Measurements from ENCODE around the gene CDH1. TPM values are rescaled to one million over a fixed set of nuclear protein-coding genes. Genes with fewer than 3 reads are reported as not detected.

Gene CDH1
- polyA plus RNA-seq, 1 of the 3 experiments (the other 2 are of a cell fraction) = not detected

DNA sequence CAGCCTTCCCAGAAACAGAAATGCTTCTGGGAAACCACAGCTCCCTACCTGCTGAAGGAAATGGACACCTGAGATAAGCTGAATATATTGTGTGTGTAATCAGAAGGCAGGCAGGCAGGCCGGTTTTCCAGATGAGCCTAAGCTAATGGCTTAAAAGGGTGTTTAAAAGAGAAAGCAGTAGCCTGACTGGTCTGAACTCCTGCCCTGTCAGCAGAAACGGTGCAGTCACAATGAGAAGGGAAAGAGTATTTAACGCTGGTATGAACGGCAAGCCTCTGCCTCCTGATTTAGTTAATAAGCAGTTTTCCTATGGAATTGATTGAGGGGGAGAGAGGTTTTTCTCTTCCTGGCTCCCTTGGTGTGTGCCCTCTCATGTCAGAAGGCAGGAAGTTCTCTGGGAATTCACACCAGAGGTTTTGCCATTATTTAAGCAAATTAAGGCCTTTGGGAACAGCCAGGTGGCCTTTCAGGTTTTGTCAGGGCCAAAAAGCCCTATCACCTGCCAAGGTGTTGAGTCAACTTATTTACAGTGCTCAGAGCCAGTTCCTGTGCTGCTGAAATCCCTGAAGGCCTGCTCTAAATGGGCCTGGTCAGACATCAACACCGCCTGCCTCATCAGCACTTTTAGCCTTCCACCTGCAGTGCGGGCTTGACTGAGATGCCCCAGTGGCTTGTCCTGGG, 41.6 kb downstream of the CDH1 start (continued):
- TF ChIP-seq SIN3A (IDR thresholded peaks at IDR 0.05; ENCODE audit: borderline replicate concordance, low read depth, low read length) (no peak), CHD2 (IDR thresholded peaks at IDR 0.05; ENCODE audit: low read length, partially characterized antibody) (no peak)

- Histone ChIP-seq H4K20me1 (ENCODE audit: insufficient read depth) (no peaks in the 10 kb centered on the region), H3F3A (replicated peaks; ENCODE audit: insufficient read depth) (no peaks in the 10 kb centered on the region), H3K9ac (no peak overlapping the region), H3K79me2 (ENCODE audit: insufficient read depth) (no peaks in the 10 kb centered on the region), H3K36me3 (replicated peaks in 1 of 2; ENCODE audit: control insufficient read depth in 1 of 2, insufficient read depth in 2 of 2, low read length in 1 of 2) (no peaks in the 10 kb centered on the region), H3K27ac (ENCODE audit: low read depth in 2 of 2, low read length in 1 of 2) (no peak overlapping the region), H3K9me2 (no peaks in the 10 kb centered on the region), H3K4me1 (ENCODE audit: control insufficient read depth in 1 of 2, insufficient read depth in 2 of 2, low read depth in 1 of 2, low read length in 1 of 2) (no peaks in the 10 kb centered on the region), H3K27me3 (ENCODE audit: insufficient read depth) (no peaks in the 10 kb centered on the region), H3K4me2 (no peak overlapping the region), H3K4me3 (ENCODE audit: low read depth in 2 of 2, low read length in 1 of 2) (no peak overlapping the region), H2AFZ (ENCODE audit: low read depth) (no peak overlapping the region), H3K9me3 (no peaks in the 10 kb centered on the region)
- no peak for DNase-seq
- TF ChIP-seq NFIC (IDR thresholded peaks at IDR 0.05; ENCODE audit: borderline replicate concordance) (no peak), FOXJ3 (CRISPR knock-in tag; IDR thresholded peaks at IDR 0.05) (no peak), RAD21 (IDR thresholded peaks at IDR 0.05; ENCODE audit: low read length) (no peak)
- TF ChIP-seq, protein P1, sequence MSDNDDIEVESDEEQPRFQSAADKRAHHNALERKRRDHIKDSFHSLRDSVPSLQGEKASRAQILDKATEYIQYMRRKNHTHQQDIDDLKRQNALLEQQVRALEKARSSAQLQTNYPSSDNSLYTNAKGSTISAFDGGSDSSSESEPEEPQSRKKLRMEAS (IDR thresholded peaks at IDR 0.05; ENCODE audit: low read depth) = no peak
- TF ChIP-seq, protein P2, sequence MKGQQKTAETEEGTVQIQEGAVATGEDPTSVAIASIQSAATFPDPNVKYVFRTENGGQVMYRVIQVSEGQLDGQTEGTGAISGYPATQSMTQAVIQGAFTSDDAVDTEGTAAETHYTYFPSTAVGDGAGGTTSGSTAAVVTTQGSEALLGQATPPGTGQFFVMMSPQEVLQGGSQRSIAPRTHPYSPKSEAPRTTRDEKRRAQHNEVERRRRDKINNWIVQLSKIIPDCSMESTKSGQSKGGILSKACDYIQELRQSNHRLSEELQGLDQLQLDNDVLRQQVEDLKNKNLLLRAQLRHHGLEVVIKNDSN (IDR thresholded peaks at IDR 0.05; ENCODE audit: borderline replicate concordance, low read depth) = no peak
- CTCF ChIA-PET = interaction anchor here (0.9 to 1.2 kb wide), 3 partner anchors 21 to 189 kb away, joined by 3 to 4 read pairs (median 3); no protein-coding TSS in a partner anchor
- 51% methylated on average over 4 of the region's 4 CpGs for WGBS (ENCODE audit: low lambda C conversion rate)
- POLR2A ChIA-PET = no interaction called here
These were observed 42.8 kb downstream of the CDH1 start for GRCh38 chr16:68779891-68780290.

DNA sequence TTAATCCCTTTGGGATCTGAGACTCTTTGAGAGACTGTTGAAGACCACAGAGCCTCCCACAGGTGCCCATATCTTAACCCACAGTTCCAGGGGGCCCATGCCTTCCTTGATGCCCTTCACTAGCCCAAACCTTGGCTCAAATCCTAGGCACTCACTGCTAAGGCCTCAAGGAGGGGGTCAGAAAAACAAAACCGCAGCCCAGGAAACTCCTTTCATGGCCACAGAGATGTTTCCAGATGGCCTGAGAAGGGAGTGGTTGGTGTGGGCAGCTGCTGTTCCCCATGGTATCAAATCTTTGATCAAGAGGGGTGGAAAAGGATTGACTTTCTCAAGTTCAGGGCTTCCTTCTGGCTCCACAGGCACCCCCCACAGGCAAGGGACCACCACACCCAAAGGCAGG, 44.7 kb downstream of the CDH1 start:
- Histone ChIP-seq H3K9me2 (no peaks in the 10 kb centered on the region), H4K20me1 (ENCODE audit: insufficient read depth) (no peaks in the 10 kb centered on the region), H3K9me3 (no peaks in the 10 kb centered on the region), H3K9ac (no peak overlapping the region), H3K4me3 (ENCODE audit: low read depth in 2 of 2, low read length in 1 of 2) (no peak overlapping the region), H3K4me2 (no peak overlapping the region), H3K27ac (ENCODE audit: low read depth in 2 of 2, low read length in 1 of 2) (no peak overlapping the region), H3K27me3 (ENCODE audit: insufficient read depth) (no peaks in the 10 kb centered on the region), H2AFZ (ENCODE audit: low read depth) (no peak overlapping the region), H3K79me2 (ENCODE audit: insufficient read depth) (no peaks in the 10 kb centered on the region), H3F3A (replicated peaks; ENCODE audit: insufficient read depth) (no peaks in the 10 kb centered on the region), H3K4me1 (ENCODE audit: control insufficient read depth in 1 of 2, insufficient read depth in 2 of 2, low read depth in 1 of 2, low read length in 1 of 2) (no peaks in the 10 kb centered on the region), H3K36me3 (replicated peaks in 1 of 2; ENCODE audit: control insufficient read depth in 1 of 2, insufficient read depth in 2 of 2, low read length in 1 of 2) (no peaks in the 10 kb centered on the region)
- DNase-seq = no peak
- 27% methylated on average over 1 of the region's 1 CpG for WGBS (ENCODE audit: low lambda C conversion rate)
- ChIA-PET CTCF (no interaction called here), POLR2A (no interaction called here)
- TF ChIP-seq FOXM1 (IDR thresholded peaks at IDR 0.05; ENCODE audit: low read depth) = no peak
- no peak for TF ChIP-seq RAD21 (IDR thresholded peaks at IDR 0.05; ENCODE audit: low read length)
- no peak for TF ChIP-seq EP300 (IDR thresholded peaks at IDR 0.05; ENCODE audit: borderline replicate concordance in 1 of 2, low read depth in 1 of 2, low read length in 1 of 2)
- TF ChIP-seq MXI1 (IDR thresholded peaks at IDR 0.05; ENCODE audit: low read depth, low read length) = no peak
- no peak for TF ChIP-seq CHD2 (IDR thresholded peaks at IDR 0.05; ENCODE audit: low read length, partially characterized antibody)
- TF ChIP-seq MEF2A (IDR thresholded peaks at IDR 0.05; ENCODE audit: borderline replicate concordance, low read depth) = no peak
- no peak for TF ChIP-seq USF2 (IDR thresholded peaks at IDR 0.05; ENCODE audit: borderline replicate concordance, low read depth, low read length)
- TF ChIP-seq RXRA (IDR thresholded peaks at IDR 0.05; ENCODE audit: borderline replicate concordance, low read depth) = no peak
- no peak for TF ChIP-seq GABPA (IDR thresholded peaks at IDR 0.05; ENCODE audit: low read depth)
- TF ChIP-seq RCOR1 (IDR thresholded peaks at IDR 0.05; ENCODE audit: low read length) = no peak
- no peak for TF ChIP-seq TCF12 (IDR thresholded peaks at IDR 0.05)
- TF ChIP-seq ELF1 (IDR thresholded peaks at IDR 0.05) = no peak
- no peak for TF ChIP-seq JUND (IDR thresholded peaks at IDR 0.05)
- no peak for TF ChIP-seq RFX5 (IDR thresholded peaks at IDR 0.05; ENCODE audit: low read length)
- TF ChIP-seq NRF1 (IDR thresholded peaks at IDR 0.05; ENCODE audit: low read depth, low read length) = no peak

Data from SK-N-SH (cell line).